Measurements from ENCODE around the gene ARHGAP26.
"Not testable (repeated sequence)": the region's sequence is repeated elsewhere in the genome, so short reads cannot be mapped to it uniquely, and the experiment has no call there.

ARHGAP26 gene

GRCh38 chr5:142969186-142969585, 199.0 kb downstream of the ARHGAP26 start:
- ATAC-seq: no peak

- ATAC-seq: no peak
Observed at GRCh38 chr5:142969624-142970439, 199.7 kb downstream of the ARHGAP26 start.

DNA sequence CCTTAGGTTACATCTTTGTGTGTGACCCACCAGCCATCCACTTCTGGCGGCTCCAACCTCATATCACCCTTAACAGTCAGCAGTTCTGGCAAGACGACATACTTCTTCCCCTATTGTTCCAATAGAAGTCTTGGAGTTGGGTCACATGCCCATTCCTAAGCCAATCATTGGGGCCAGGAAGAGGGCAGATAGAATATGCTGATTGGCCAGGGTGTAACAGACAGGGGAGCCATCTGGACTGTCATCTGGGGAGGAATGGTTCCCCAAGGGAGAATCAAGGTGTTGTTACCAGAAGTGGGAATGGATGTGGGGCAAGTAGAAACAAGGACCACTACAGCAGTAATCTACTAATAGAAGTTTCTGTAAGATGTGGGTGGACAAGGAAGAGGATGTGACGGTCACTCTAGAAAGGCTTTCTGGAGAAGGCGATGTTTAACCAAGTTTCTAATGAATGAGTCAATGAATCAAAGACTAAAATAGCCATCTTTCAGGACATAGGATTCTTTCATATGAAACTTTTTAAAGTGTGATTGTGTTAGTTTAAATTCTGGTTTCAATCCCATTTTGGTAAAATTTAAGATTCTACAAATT, 200.4 kb downstream of the ARHGAP26 start:
- ATAC-seq: no peak

DNA sequence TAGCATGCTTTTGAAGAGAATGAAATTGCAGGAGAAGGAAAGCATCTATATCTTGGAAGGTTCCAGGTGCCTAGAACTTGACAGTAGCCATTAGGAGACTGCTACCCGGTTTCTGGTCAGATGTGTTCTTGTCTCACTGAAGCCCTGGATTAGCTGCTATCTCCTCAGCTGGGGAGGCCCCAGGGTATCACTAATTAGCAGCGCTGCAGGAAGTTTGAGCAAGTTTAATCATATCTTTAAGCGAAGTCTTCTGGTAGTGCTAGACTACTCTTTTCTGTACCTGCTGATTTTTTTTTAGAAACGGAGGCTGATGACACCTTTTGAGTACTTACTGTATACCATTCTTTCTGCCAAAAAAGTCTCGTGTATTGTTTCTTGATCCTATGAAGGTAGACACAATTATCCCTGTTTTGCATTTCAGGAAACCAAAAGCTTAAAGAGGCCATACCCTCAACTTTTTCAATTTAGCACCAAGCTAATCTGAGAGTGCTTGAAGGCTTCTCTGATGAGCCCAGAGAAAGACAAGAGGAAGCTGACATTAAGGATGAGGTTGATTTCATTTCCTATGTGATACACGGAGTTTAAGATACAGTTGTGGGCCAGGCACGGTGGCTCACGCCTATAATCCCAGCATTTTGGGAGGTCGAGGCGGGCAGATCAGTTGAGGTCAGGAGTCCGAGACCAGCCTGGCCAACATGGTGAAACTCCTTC, 201.3 kb downstream of the ARHGAP26 start:
- ATAC-seq: no peak

GRCh38 chr5:142972064-142972570, 201.9 kb downstream of the ARHGAP26 start:
- ATAC-seq: no peak

- ATAC-seq: no peak
Observed at GRCh38 chr5:142973932-142974331, 203.8 kb downstream of the ARHGAP26 start.

- ATAC-seq: no peak
Observed at GRCh38 chr5:142974409-142974808, 204.2 kb downstream of the ARHGAP26 start.

DNA sequence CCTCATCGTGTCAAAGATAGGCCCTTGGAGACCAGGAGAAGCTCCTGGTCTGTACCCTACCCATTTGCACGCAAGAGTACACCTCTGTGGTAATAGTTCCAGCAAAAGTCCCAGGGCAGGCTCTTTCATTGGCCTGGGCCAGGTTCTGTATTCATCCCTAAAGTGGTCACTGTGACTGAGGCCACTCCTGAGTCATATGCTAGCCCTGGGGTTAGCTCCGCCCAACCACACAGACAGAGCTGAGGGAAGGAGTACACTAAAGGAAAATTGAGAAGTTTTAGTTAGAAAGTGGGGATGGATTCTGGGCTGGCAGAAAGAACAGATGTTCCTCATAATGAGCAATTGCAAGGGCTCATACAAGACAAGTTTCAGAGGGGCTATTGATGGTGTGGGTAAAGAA, 206.7 kb downstream of the ARHGAP26 start:
- no peak for ATAC-seq

- ATAC-seq: peak; percentile 59 to 60
Observed at GRCh38 chr5:142977363-142978051, 207.3 kb downstream of the ARHGAP26 start.

- ATAC-seq: no peak
Observed at GRCh38 chr5:142978252-142978651, 208.1 kb downstream of the ARHGAP26 start.

DNA sequence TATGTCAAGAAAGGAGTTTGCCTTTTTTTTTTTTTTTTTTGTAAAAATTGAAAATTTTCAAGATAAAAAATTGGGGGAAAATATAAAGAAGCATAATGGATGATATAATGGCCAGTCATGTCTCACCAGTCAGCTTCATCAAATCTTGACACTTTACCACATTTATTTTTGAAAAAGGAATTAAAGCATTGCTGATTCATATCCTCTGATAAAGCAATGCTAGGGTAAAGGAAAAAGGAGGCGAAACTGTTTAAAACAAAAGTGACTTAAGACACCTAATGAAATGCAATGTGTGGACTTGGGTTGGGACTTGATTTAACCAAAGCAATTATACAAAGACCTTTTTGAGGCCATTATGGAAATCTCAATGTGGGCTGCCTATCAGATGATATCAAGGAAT, 208.5 kb downstream of the ARHGAP26 start:
- ATAC-seq: no peak

GRCh38 chr5:142979636-142980035, 209.5 kb downstream of the ARHGAP26 start:
- no peak for ATAC-seq

DNA sequence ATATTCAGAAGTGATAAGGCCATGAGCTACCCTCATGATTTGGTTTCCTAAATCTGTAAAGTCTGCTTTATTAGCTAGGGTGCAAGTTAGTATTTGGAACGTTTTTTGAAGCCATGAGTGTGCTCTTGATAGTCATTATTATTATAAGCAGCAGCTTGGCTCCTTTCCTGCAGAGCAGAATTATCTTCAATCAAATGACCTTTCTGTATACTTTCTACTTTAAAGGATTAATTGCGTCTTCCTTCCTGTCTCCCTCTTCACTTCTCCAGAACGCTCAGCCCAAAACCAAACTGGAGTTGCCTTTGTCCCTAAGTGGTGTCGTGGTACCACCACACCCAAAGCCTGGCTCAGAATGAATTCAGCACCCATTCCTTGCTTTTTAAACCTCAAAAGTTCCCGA, 211.3 kb downstream of the ARHGAP26 start:
- no peak for ATAC-seq

- no peak for ATAC-seq
Observed at GRCh38 chr5:142981886-142982820, 212.0 kb downstream of the ARHGAP26 start.

GRCh38 chr5:142982821-142983200, 212.6 kb downstream of the ARHGAP26 start:
- ATAC-seq: no peak

DNA sequence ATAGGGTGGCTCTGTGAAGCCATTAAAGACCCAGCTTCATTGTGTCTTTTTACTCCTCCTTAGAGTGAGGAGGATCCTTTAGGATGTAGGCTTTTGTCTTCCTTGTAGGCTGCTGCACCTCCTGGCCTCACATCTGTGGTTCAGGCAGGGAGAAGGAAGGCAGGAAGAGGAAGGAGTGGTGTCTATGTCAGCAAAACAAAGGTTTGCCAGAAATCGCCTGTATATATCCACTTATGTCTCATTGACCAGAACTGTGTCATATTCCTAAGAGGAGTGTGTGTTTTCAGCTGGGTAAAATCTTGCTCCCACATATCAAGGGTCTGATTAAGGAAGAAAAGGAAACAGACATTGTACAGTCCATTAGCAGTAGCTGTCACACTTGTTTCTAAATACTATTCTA, 213.8 kb downstream of the ARHGAP26 start:
- ATAC-seq: no peak

DNA sequence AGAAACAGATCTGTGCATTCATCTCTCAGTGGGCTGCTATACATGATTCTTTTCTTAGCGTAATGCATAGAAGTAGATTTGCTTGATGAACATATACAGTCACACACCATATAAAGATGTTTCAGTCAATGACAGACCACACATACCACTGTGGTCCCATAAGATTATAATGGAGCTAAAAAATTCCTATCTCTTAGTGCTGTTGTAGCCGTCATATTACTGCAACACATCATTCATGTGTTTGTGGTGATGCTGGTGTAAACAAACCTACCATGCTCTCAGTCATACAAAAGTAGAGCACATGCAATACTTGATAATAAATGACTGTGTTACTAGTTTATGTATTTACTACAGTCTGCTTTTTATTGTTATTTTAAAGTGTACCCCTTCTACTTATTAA, 214.3 kb downstream of the ARHGAP26 start:
- ATAC-seq: no peak

- not testable (repeated sequence) for ATAC-seq
Observed at GRCh38 chr5:142989270-142989669, 219.1 kb downstream of the ARHGAP26 start.

DNA sequence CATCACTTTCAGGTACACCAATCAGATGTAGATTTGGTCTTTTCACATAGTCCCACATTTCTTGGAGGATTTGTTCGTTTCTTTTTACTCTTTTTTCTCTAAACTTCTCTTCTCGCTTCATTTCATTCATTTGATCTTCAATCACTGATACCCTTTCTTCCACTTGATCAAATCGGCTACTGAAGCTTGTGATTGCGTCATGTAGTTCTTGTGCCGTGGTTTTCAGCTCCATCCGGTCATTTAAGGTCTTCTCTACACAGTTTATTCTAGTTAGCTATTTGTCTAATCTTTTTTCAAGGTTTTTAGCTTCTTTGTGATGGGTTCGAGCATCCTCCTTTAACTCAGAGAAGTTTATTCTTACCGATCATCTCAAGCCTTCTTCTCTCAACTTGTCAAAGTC, 219.9 kb downstream of the ARHGAP26 start:
- ATAC-seq: not testable (repeated sequence)

- ATAC-seq: no peak
Observed at GRCh38 chr5:142994218-142994617, 224.0 kb downstream of the ARHGAP26 start.

DNA sequence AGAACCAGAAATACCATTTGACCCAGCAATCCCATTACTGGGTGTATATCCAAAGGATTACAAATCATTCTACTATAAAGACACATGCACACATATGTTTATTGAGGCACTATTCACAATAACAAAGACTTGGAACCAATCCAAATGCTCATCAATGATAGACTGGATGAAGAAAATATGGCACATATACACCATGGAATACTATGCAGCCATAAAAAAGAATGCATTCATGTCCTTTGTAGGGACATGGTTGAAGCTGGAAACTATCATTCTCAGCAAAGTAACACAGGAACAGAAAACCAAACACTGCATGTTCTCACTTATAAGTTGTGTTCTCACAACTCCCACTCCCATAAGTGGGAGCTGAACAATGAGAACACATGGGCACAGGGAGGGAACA, 225.4 kb downstream of the ARHGAP26 start:
- not testable (repeated sequence) for ATAC-seq

DNA sequence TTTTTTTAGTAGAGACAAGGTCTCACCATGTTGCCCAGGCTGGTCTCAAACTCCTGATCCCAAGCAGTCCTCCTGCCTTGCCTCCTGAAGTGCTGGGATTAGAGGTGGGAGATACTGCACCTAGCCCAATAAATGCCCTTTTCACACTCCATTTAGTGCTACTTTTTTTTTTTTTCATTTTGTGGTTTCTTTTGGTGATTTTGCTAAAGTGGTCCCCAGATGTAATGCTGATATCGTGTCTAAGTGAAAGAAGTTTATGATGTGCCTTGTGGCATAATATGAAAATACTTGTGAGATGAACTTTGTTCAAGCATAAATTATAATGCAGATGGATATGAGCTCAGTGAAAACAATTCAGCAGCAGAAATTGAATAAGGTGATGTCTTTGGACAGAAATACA, 227.4 kb downstream of the ARHGAP26 start:
- no peak for ATAC-seq
